ENCODE measurements around the gene FASTKD2. TPM values are rescaled to one million over a fixed set of nuclear protein-coding genes. Genes with fewer than 3 reads are reported as not detected.

FASTKD2 gene
- total RNA-seq, 2 experiments from 2014 or later = 33.9 to 37.0 TPM

DNA sequence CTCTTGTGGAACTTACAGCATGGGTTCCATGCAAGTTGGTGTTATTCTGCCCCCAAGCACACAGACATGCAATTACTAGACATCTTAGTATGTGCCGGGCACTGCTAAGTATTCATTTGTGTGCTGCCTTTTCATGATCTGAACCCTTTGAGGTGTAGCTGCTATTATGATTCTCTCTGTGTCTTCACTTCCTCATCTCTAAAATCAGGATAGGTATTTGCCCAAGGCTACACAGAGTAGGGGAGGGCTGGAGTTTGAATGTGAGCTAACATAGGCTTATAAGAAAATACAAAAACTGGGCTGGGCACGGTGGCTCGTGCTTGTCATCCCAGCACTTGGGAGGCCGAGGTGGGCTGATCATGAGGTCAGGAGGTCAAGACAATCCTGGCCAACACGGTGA is 27.2 kb downstream of the FASTKD2 start:
- intact Hi-C loops (cut with DNase I, micrococcal nuclease) = loop anchor here in 1 of 2 experiments (10.0 kb wide), 1 partner anchor 372 kb away; the partner anchor contains the start of gene KLF7
- Mint-ChIP-seq H3K27me3 (no peaks in the 10 kb centered on the region), H3K4me3 (no peak overlapping the region), H3K9me3 (ENCODE audit: low read depth) (no peaks in the 10 kb centered on the region), H3K4me1 (peaks cover 4% of the 10 kb centered on the region), H3K27ac (peak overlapping the region; percentile 14), H3K36me3 (ENCODE audit: low read depth) (peaks cover 39% of the 10 kb centered on the region)
- ATAC-seq = no peak
- POLR2A ChIA-PET = no interaction called here
- CTCF ChIA-PET = interaction anchor here (0.7 to 2.1 kb wide), 6 partner anchors 10 to 218 kb away, joined by 3 to 16 read pairs (median 3); no protein-coding TSS in a partner anchor
- DNase-seq = no peak

DNA sequence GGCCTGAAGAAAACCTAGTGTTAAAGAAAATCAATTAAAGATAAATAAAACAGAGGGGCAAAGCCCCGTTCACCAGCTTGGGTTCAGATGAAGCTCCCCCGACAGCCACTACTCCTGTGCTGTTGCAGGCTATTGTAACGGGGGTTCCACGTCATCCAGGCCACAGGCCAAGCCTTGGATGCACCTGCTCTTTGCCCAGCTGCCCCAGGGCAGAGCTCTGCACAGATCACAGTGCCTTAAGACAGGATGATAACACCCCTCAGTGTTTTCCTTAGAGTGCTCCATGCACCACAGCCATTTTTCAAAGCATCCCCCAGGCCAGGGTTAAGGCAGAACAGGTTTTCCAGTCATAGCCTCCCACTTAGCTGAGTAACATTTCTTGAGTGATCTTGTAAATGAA is 32.0 kb downstream of the FASTKD2 start:
- DNase-seq (no peak), ATAC-seq (no peak)
- Mint-ChIP-seq H3K27me3 (no peaks in the 10 kb centered on the region), H3K4me3 (no peak overlapping the region), H3K36me3 (ENCODE audit: low read depth) (peaks cover 11% of the 10 kb centered on the region), H3K27ac (no peak overlapping the region), H3K4me1 (peaks cover 31% of the 10 kb centered on the region), H3K9me3 (ENCODE audit: low read depth) (no peaks in the 10 kb centered on the region)
- intact Hi-C loops (cut with DNase I, micrococcal nuclease) = loop anchor here in 1 of 2 experiments (10.0 kb wide), 1 partner anchor 367 kb away; the partner anchor contains the start of gene KLF7
- ChIA-PET CTCF (interaction anchor here (0.7 to 1.9 kb wide), 4 partner anchors 8 to 676 kb away, joined by 3 to 9 read pairs (median 6); no protein-coding TSS in a partner anchor), POLR2A (no interaction called here)

DNA sequence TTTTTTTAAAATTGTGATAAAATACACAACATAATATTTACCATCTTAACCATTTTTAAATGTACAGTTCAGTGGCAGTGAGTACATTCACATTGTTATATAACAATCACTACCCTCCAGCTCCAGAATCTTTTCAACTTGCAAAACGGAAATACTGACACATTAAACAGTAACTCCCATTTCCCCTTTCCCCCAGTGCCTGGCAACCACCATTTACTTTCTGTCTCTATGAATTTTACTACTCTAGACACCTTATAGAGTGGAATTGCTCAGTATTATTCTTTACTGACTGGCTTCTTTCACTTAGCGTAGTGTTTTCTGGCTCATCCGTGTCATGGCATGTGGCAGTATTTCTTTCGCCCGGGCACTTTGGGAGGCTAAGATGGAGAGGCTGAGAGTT is 32.6 kb downstream of the FASTKD2 start:
- peaks cover 31% of the 10 kb centered on the region for H3K4me1 Mint-ChIP-seq
- H3K27me3 Mint-ChIP-seq = no peaks in the 10 kb centered on the region
- no peak overlapping the region for H3K4me3 Mint-ChIP-seq
- DNase-seq (peak; percentile 46), ATAC-seq (peak; percentile 74)
- H3K36me3 Mint-ChIP-seq (ENCODE audit: low read depth) = peaks cover 7% of the 10 kb centered on the region
- no peaks in the 10 kb centered on the region for H3K9me3 Mint-ChIP-seq (ENCODE audit: low read depth)
- intact Hi-C loops (cut with DNase I, micrococcal nuclease) = loop anchor here in 1 of 2 experiments (10.0 kb wide), 1 partner anchor 367 kb away; the partner anchor contains the start of gene KLF7
- CTCF ChIA-PET = interaction anchor here (0.7 to 1.9 kb wide), 4 partner anchors 9 to 675 kb away, joined by 3 to 9 read pairs (median 6); no protein-coding TSS in a partner anchor
- H3K27ac Mint-ChIP-seq = peak overlapping the region; percentile 29
- POLR2A ChIA-PET = no interaction called here

DNA sequence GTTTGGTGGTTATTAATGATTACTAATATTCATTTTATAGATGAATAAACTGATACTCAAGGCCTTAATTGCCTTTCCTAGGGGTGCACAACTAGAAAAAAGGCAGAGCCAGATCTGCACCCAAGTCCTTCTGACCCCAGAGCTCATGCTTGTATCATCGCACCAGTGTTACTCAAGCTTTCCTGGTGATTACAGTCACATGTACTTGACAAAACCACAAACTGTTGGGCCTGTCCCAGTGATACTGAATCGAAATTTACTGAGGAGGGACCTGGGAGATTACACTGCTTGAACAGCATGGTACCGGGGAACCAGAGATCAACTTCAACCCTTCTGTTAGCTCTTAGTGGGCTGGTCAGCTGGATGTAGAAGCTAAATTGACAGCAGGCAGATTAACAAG is 33.7 kb downstream of the FASTKD2 start:
- CTCF ChIA-PET = interaction anchor here (1.4 to 3.3 kb wide), 4 partner anchors 8 to 674 kb away, joined by 4 to 32 read pairs (median 8); no protein-coding TSS in a partner anchor
- Mint-ChIP-seq H3K36me3 (ENCODE audit: low read depth) (peaks cover 4% of the 10 kb centered on the region), H3K4me1 (peaks cover 31% of the 10 kb centered on the region), H3K27me3 (no peaks in the 10 kb centered on the region), H3K4me3 (no peak overlapping the region), H3K27ac (no peak overlapping the region), H3K9me3 (ENCODE audit: low read depth) (no peaks in the 10 kb centered on the region)
- DNase-seq = peak; percentile 30
- ATAC-seq = peak; percentile 76
- POLR2A ChIA-PET = interaction anchor here (0.5 kb wide), 1 partner anchor 732 kb away, joined by 3 read pairs; no protein-coding TSS in a partner anchor
- intact Hi-C loops (cut with DNase I, micrococcal nuclease) = loop anchor here in 1 of 2 experiments (10.0 kb wide), 1 partner anchor 366 kb away; the partner anchor contains the start of gene KLF7

DNA sequence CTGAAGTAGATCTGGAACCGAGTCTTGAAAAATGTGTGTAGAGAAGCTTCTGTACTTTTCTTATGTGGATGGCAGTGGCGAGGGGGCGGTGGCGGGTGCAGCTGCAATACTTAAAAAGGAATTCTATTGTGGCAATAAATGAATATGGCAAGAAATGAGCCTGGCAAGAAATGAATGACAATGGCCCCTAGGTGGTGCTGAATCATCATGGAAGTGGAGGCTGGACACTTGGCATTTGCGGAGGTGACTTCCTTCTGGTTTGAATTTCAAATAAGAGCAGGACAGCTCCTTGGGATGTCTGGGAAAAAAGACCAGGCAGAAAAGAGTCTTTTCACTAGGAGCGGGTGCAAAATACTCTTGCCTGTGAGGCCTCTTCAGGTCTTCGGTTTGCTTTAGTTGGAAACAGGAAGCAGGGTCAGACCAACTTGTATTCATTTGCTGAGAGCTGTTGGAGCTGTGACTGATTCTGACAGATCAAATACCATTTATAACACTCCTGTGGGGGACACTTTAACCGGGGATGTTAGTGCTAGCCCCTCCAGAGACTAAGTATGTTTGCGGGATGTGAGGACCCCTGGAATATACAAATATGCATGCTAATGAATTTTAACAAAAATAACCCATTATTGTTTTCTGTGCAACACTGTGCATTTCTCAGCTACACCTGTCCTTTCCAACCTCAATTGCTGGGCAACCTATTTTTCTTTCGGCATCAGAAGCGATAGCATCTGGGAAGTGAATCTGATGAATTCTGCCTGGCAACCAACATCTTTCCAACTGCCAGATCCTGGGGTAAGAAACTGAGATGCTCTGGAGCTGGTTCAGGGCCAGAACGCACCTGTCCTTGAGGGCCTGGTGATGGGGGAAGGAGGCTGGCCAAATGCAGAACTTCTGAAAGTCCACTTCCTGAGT is 35.4 kb downstream of the FASTKD2 start:
- intact Hi-C loops (cut with DNase I, micrococcal nuclease) = loop anchor here (1.0 to 5.0 kb wide), 5 partner anchors 182 to 673 kb away; no protein-coding TSS in a partner anchor

DNA sequence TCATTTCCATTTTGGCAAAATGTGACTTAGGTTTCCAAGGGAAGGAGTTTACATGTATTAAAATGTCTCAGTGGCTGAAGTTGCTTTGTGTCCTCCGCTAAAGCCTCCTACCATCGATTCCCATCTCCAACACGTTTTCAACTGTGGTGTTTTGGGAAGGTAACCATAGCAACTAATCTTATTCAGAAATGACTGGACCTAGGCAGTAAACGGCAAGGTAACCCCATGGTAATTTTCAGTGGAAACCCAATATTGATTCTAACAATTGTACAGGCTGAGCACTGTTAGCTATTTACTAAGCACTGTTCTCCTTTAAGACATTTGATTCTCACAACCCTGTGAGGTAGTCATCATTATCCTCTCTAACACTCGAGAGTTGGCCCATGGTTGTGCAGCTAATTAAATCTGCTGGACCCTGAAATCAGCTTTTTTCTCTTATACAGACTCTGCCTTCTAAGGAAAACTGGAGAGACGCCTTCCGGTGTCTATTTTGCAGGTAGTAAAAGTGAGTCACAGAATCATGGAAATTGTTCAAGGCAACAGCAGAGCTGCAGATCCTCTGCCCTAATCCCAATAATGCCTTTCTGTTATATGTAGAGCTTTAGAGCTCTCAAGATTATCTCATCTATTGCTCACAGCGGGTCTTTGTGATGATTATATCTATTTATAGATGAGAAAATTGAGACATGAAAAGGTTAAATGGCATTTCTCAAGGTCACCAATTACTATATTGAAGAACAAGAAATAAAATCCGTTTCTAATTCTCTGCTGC is 36.2 kb downstream of the FASTKD2 start:
- Mint-ChIP-seq H3K27ac (no peak overlapping the region), H3K4me1 (peaks cover 31% of the 10 kb centered on the region), H3K27me3 (no peaks in the 10 kb centered on the region), H3K36me3 (ENCODE audit: low read depth) (peaks cover under 1% of the 10 kb centered on the region), H3K4me3 (no peak overlapping the region), H3K9me3 (ENCODE audit: low read depth) (no peaks in the 10 kb centered on the region)
- ChIA-PET CTCF (interaction anchor here (0.7 to 3.3 kb wide), 14 partner anchors 11 to 765 kb away, joined by 3 to 32 read pairs (median 3); partner anchors contain the start of genes FASTKD2 and MDH1B), POLR2A (no interaction called here)
- ATAC-seq = no peak
- intact Hi-C loops (cut with DNase I, micrococcal nuclease) = loop anchor here (2.0 to 5.0 kb wide), 4 partner anchors 181 to 671 kb away; no protein-coding TSS in a partner anchor
- DNase-seq = no peak

More for the DNA sequence above, 35.4 kb downstream of the FASTKD2 start:
- peak overlapping the region; percentile 22 for H3K4me3 Mint-ChIP-seq
- H3K36me3 Mint-ChIP-seq (ENCODE audit: low read depth) = peaks cover 3% of the 10 kb centered on the region
- ChIA-PET POLR2A (no interaction called here), CTCF (interaction anchor here (0.8 to 3.3 kb wide), 22 partner anchors 10 to 766 kb away, joined by 3 to 32 read pairs (median 3); no protein-coding TSS in a partner anchor)
- peak; percentile 40 for ATAC-seq
- peak overlapping the region; percentile 52 for H3K27ac Mint-ChIP-seq
- H3K4me1 Mint-ChIP-seq = peaks cover 31% of the 10 kb centered on the region
- peak; percentile 61 for DNase-seq
- no peaks in the 10 kb centered on the region for H3K9me3 Mint-ChIP-seq (ENCODE audit: low read depth)
- H3K27me3 Mint-ChIP-seq = no peaks in the 10 kb centered on the region

DNA sequence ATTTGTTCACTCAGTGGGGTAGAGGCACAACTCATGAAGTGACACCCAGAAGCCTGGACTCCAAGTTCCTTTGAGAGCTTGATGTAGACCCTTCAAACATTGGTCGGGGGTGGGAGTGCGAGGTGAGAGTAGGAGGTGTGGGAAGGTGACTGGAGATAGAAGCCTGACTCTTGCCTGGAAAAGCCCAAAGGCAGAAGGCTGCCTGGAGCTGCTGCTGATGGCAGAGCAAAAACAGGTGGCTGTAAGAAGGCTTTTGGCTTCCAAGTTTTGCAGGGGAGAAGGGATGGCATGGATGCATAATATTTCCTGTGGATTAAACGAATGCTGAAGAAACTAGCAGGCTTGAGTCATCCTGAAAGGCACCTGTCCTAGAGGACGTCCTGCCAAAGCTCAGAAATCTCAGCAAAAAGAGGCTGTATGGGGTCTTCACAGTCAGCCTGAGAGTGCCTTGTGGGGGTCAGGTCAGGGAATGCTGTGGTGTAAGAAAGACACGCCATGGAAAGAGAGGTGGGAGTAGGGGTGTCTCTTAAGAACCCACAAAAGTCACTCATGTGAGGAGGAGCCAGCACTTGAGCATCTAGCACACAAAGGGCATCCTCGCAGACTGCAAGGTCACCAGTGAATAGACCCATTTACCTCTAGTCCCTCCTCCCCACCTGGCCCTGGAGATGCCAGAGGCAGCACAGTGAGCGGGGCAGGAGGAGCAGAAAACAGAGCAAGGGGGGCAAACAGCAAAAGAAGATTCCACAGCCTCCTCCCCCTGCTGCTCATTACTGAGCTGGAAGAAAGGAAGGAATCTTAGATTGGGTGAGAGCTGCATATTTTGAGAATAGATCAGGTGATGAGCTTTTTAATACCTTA is 37.5 kb downstream of the FASTKD2 start:
- H3K27ac Mint-ChIP-seq = no peak overlapping the region
- CTCF ChIA-PET = interaction anchor here (0.5 to 2.6 kb wide), 3 partner anchors 21 to 609 kb away, joined by 3 to 7 read pairs (median 5); partner anchors contain the start of genes FASTKD2 and MDH1B
- peaks cover 25% of the 10 kb centered on the region for H3K4me1 Mint-ChIP-seq
- H3K4me3 Mint-ChIP-seq = no peak overlapping the region
- ATAC-seq = no peak
- no peak for DNase-seq
- no peaks in the 10 kb centered on the region for H3K27me3 Mint-ChIP-seq
- H3K9me3 Mint-ChIP-seq (ENCODE audit: low read depth) = no peaks in the 10 kb centered on the region
- POLR2A ChIA-PET = no interaction called here
- no peaks in the 10 kb centered on the region for H3K36me3 Mint-ChIP-seq (ENCODE audit: low read depth)
- intact Hi-C loops (cut with DNase I, micrococcal nuclease) = loop anchor here in 1 of 2 experiments (5.0 kb wide), 1 partner anchor 179 kb away; no protein-coding TSS in a partner anchor

DNA sequence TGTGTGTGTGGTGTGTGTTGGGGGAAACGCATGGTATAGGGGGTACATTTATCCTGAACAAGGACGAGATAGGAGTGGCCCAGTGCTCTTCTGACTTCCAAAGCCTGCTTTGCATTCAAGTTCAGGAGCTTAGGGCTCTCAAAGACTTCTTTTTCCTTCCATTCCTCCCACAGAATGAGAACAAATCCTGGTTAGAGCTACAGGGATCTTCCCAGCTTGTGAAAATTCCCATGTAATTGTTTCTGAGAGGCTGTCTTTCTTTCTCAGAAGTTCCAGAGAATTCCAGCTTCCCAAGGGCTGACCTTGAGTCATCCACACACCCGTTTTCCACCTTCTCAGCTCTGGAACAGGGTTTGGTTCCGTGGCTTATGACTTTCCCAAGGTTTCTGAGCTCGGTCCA is 38.9 kb downstream of the FASTKD2 start:
- POLR2A ChIA-PET = no interaction called here
- intact Hi-C loops (cut with DNase I, micrococcal nuclease) = loop anchor here in 1 of 2 experiments (5.0 kb wide), 1 partner anchor 178 kb away; no protein-coding TSS in a partner anchor

DNA sequence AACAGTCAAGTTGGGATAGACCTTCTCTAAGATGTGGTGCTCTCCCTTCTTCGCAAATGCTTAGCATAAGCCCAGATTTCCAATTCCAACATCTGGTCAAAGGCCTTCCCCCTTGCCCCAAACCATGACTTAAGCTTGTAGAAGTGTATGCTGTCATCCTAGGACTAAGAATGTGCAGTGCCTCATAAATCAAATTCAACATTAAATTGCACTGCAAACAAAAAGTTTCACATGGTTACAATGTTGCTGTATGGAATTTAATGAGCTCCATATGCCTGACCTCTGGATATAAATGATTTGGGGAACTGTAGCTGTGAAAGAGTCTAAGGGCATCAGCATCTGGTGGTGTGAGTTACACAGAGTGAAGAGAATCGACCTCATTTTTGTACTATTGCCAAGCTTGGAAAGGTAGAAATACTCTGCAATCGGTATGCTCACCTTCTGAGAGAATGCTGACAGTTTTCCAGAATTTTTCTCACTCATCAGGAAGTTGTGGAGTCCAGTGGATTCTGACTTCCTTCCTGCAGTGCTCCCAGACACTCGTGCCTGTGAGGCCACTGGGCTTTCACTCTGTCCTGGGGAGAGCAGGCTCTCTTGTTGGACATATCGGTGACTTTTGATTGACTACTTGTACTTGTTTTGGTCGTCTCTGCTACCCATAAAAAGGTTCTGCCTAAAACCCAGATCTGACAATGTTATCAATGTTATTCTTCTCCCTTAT is 40.6 kb downstream of the FASTKD2 start:
- CTCF ChIA-PET = interaction anchor here (0.7 kb wide), 1 partner anchor 113 kb away, joined by 3 read pairs; no protein-coding TSS in a partner anchor
- intact Hi-C loops (cut with DNase I, micrococcal nuclease) = no loop called here
- no peak for ATAC-seq

More for the DNA sequence above, 38.9 kb downstream of the FASTKD2 start:
- ATAC-seq (no peak), DNase-seq (no peak)
- no peaks in the 10 kb centered on the region for H3K27me3 Mint-ChIP-seq
- no peak overlapping the region for H3K27ac Mint-ChIP-seq
- H3K4me3 Mint-ChIP-seq = no peak overlapping the region
- H3K4me1 Mint-ChIP-seq = peaks cover 13% of the 10 kb centered on the region
- no peaks in the 10 kb centered on the region for H3K9me3 Mint-ChIP-seq (ENCODE audit: low read depth)
- H3K36me3 Mint-ChIP-seq (ENCODE audit: low read depth) = no peaks in the 10 kb centered on the region
- CTCF ChIA-PET = interaction anchor here (1.0 to 2.6 kb wide), 3 partner anchors 10 to 22 kb away, joined by 3 to 7 read pairs (median 6); no protein-coding TSS in a partner anchor

More for the DNA sequence above, 40.6 kb downstream of the FASTKD2 start:
- Mint-ChIP-seq H3K4me3 (no peak overlapping the region), H3K36me3 (ENCODE audit: low read depth) (no peaks in the 10 kb centered on the region), H3K9me3 (ENCODE audit: low read depth) (no peaks in the 10 kb centered on the region), H3K27ac (no peak overlapping the region), H3K4me1 (no peaks in the 10 kb centered on the region), H3K27me3 (no peaks in the 10 kb centered on the region)
- POLR2A ChIA-PET = no interaction called here
- DNase-seq = no peak
